ENCODE data around the gene SENP3.

GRCh38 chr17:7587420-7588151, 25.9 kb downstream of the SENP3 start:
- no peak for TF ChIP-seq ZNF211 (tag by site-specific recombination; IDR thresholded peaks at IDR 0.05; ENCODE audit: low read depth)
- TF ChIP-seq CTCF (tag by site-specific recombination; IDR thresholded peaks at IDR 0.05) = no peak
- no peak for TF ChIP-seq ZNF324 (tag by site-specific recombination; IDR thresholded peaks at IDR 0.05)
- no peak for TF ChIP-seq ZBTB7A (tag by site-specific recombination; IDR thresholded peaks at IDR 0.05; ENCODE audit: low read depth)
- TF ChIP-seq ZNF121 (tag by site-specific recombination; IDR thresholded peaks at IDR 0.05) = no peak
- TF ChIP-seq ZNF148 (tag by site-specific recombination; IDR thresholded peaks at IDR 0.05; ENCODE audit: borderline replicate concordance) = no peak
- TF ChIP-seq, protein P1, sequence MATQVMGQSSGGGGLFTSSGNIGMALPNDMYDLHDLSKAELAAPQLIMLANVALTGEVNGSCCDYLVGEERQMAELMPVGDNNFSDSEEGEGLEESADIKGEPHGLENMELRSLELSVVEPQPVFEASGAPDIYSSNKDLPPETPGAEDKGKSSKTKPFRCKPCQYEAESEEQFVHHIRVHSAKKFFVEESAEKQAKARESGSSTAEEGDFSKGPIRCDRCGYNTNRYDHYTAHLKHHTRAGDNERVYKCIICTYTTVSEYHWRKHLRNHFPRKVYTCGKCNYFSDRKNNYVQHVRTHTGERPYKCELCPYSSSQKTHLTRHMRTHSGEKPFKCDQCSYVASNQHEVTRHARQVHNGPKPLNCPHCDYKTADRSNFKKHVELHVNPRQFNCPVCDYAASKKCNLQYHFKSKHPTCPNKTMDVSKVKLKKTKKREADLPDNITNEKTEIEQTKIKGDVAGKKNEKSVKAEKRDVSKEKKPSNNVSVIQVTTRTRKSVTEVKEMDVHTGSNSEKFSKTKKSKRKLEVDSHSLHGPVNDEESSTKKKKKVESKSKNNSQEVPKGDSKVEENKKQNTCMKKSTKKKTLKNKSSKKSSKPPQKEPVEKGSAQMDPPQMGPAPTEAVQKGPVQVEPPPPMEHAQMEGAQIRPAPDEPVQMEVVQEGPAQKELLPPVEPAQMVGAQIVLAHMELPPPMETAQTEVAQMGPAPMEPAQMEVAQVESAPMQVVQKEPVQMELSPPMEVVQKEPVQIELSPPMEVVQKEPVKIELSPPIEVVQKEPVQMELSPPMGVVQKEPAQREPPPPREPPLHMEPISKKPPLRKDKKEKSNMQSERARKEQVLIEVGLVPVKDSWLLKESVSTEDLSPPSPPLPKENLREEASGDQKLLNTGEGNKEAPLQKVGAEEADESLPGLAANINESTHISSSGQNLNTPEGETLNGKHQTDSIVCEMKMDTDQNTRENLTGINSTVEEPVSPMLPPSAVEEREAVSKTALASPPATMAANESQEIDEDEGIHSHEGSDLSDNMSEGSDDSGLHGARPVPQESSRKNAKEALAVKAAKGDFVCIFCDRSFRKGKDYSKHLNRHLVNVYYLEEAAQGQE (tag by site-specific recombination; IDR thresholded peaks at IDR 0.05) = no peak

Measured in HEK293 (cell line).